ENCODE data around the gene LRRC8B. TPM values are rescaled to one million over a fixed set of nuclear protein-coding genes. Genes with fewer than 3 reads are reported as not detected.
"Not testable (repeated sequence)": the region's sequence is repeated elsewhere in the genome, so short reads cannot be mapped to it uniquely, and the experiment has no call there.

Gene LRRC8B
- polyA plus RNA-seq, 2 of the 4 experiments (the other 2 are of a cell fraction): 3.2 to 10.3 TPM

DNA sequence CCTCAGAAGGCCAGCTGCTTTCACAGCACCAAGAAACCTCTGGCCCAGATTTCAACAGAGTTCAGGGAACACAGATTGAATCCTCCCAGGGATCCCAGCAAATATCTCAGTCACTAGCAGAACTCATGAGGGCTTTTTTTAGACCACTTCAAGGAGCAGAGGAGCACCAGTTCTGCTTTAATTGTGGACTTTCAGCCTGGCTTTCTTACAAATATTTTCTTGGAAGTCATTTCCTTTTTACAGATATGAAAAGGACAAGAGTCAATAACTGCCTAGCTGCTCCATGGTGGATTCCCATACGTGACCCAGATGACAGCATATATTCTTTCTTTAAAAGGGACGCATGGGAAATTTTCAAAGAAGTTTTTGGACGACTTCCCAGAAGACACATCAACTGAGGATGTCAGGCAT lies 6.4 kb upstream of the LRRC8B start:
- H3K4me1 ChIP-seq: peaks cover 32% of the 10 kb centered on the region
- peak overlapping the region in 1 of 2 experiments; percentile 59; a peak in 3 of 6 replicates for H3K27ac ChIP-seq
- FAIRE-seq (no peak), DNase-seq (ENCODE audit: low read depth in 1 of 2, low spot score in 1 of 2) (no peak), ATAC-seq (no peak)
- no peaks in the 10 kb centered on the region for H3K9me3 ChIP-seq
- CTCF ChIA-PET: interaction anchor here (1.0 to 1.5 kb wide), 2 partner anchors 35 to 85 kb away, joined by 3 read pairs; no protein-coding TSS in a partner anchor
- TF ChIP-seq SMC3 (IDR thresholded peaks at IDR 0.05) (no peak), BHLHE40 (IDR thresholded peaks at IDR 0.05; ENCODE audit: low read depth, low read length) (no peak), KDM1A (IDR thresholded peaks at IDR 0.05; ENCODE audit: low read depth) (no peak), NFE2L2 (conservative IDR thresholded peaks at IDR 0.05; ENCODE audit: low read length) (no peak), CBX8 (IDR thresholded peaks at IDR 0.05) (no peak), SREBF2 (IDR thresholded peaks at IDR 0.05) (no peak), RNF2 (IDR thresholded peaks at IDR 0.05; ENCODE audit: borderline replicate concordance, low read depth) (no peak), RARB (CRISPR knock-in tag; IDR thresholded peaks at IDR 0.05) (no peak), POLR2A (IDR thresholded peaks at IDR 0.05; ENCODE audit: low read length) (no peak), POLR2AphosphoS2 (conservative IDR thresholded peaks at IDR 0.05; ENCODE audit: low read length) (no peak), TFCP2L1 (CRISPR knock-in tag; IDR thresholded peaks at IDR 0.05) (no peak), RAD21 (conservative IDR thresholded peaks at IDR 0.05 in 1 of 2, IDR thresholded peaks at IDR 0.05 in 1 of 2) (no peak), CHD2 (IDR thresholded peaks at IDR 0.05; ENCODE audit: low read length, partially characterized antibody) (no peak), CEBPB (IDR thresholded peaks at IDR 0.05) (no peak)
- TF ChIP-seq, protein P1, sequence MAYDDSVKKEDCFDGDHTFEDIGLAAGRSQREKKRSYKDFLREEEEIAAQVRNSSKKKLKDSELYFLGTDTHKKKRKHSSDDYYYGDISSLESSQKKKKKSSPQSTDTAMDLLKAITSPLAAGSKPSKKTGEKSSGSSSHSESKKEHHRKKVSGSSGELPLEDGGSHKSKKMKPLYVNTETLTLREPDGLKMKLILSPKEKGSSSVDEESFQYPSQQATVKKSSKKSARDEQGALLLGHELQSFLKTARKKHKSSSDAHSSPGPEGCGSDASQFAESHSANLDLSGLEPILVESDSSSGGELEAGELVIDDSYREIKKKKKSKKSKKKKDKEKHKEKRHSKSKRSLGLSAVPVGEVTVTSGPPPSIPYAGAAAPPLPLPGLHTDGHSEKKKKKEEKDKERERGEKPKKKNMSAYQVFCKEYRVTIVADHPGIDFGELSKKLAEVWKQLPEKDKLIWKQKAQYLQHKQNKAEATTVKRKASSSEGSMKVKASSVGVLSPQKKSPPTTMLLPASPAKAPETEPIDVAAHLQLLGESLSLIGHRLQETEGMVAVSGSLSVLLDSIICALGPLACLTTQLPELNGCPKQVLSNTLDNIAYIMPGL (CRISPR knock-in tag; IDR thresholded peaks at IDR 0.05; ENCODE audit: borderline replicate concordance): no peak
- TF ChIP-seq, protein P2, sequence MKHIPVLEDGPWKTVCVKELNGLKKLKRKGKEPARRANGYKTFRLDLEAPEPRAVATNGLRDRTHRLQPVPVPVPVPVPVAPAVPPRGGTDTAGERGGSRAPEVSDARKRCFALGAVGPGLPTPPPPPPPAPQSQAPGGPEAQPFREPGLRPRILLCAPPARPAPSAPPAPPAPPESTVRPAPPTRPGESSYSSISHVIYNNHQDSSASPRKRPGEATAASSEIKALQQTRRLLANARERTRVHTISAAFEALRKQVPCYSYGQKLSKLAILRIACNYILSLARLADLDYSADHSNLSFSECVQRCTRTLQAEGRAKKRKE (CRISPR knock-in tag; IDR thresholded peaks at IDR 0.05; ENCODE audit: low read depth): no peak
- TF ChIP-seq, protein P3, sequence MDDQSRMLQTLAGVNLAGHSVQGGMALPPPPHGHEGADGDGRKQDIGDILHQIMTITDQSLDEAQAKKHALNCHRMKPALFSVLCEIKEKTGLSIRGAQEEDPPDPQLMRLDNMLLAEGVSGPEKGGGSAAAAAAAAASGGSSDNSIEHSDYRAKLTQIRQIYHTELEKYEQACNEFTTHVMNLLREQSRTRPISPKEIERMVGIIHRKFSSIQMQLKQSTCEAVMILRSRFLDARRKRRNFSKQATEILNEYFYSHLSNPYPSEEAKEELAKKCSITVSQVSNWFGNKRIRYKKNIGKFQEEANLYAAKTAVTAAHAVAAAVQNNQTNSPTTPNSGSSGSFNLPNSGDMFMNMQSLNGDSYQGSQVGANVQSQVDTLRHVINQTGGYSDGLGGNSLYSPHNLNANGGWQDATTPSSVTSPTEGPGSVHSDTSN (IDR thresholded peaks at IDR 0.05): no peak
- TF ChIP-seq, protein P4, sequence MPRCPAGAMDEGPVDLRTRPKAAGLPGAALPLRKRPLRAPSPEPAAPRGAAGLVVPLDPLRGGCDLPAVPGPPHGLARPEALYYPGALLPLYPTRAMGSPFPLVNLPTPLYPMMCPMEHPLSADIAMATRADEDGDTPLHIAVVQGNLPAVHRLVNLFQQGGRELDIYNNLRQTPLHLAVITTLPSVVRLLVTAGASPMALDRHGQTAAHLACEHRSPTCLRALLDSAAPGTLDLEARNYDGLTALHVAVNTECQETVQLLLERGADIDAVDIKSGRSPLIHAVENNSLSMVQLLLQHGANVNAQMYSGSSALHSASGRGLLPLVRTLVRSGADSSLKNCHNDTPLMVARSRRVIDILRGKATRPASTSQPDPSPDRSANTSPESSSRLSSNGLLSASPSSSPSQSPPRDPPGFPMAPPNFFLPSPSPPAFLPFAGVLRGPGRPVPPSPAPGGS (IDR thresholded peaks at IDR 0.05): no peak
- POLR2A ChIA-PET: no interaction called here
- peak overlapping the region; percentile 9; the same call in 1 of the 3 replicates for H3K4me2 ChIP-seq
- WGBS (ENCODE audit: missing lambda C conversion rate): 50% methylated on average over 3 of the region's 3 CpGs
- no peak overlapping the region for H3K4me3 ChIP-seq

DNA sequence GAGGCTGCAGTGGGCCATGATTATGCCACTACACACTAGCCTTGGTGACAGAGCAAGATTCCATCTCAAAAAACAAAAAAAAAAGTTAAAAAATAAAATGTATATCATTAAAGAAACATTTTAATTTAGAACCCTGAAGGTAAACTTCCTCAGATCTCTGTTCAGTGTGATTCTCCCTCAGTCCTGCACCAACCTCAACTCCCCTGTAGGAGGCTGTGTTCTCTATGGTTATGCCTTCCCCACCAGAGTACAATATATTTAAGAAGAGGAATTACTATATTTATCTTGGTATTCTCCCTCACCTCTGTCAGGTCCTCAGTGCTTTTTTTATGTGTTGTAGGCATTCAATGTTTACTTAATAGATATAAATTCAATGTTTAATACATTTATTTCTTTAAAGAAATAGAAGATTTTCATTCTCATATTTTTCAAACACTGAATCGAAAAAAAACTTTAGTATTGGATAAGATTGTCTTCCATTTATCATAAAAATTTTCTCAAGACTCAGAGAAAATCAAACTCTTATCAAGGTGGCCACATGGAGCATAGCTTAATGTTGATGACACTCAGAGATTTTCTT lies 4.8 kb upstream of the LRRC8B start:
- H3K4me2 ChIP-seq: no peak overlapping the region
- POLR2A ChIA-PET: no interaction called here
- DNase-seq (ENCODE audit: low read depth in 1 of 2, low spot score in 1 of 2): peak; percentile 25 to 26
- 92% methylated on average over 1 of the region's 1 CpG for WGBS (ENCODE audit: missing lambda C conversion rate)
- CTCF ChIA-PET: interaction anchor here (0.8 to 1.0 kb wide), 2 partner anchors 38 to 79 kb away, joined by 3 read pairs; no protein-coding TSS in a partner anchor
- no peak overlapping the region for H3K4me3 ChIP-seq
- H3K9me3 ChIP-seq: no peaks in the 10 kb centered on the region
- H3K4me1 ChIP-seq: peaks cover 35% of the 10 kb centered on the region
- FAIRE-seq: no peak
- peak in 1 of 2 experiments; percentile 49; a peak in 3 of 6 replicates for ATAC-seq
- TF ChIP-seq RAD21 (conservative IDR thresholded peaks at IDR 0.05 in 1 of 2, IDR thresholded peaks at IDR 0.05 in 1 of 2): peak; percentile 22 to 42; a peak in 2 of 5 replicates
- no peak for TF ChIP-seq FOSL2 (IDR thresholded peaks at IDR 0.05)
- no peak for TF ChIP-seq FOSL2 (CRISPR knock-in tag; IDR thresholded peaks at IDR 0.05)
- TF ChIP-seq, protein P5, sequence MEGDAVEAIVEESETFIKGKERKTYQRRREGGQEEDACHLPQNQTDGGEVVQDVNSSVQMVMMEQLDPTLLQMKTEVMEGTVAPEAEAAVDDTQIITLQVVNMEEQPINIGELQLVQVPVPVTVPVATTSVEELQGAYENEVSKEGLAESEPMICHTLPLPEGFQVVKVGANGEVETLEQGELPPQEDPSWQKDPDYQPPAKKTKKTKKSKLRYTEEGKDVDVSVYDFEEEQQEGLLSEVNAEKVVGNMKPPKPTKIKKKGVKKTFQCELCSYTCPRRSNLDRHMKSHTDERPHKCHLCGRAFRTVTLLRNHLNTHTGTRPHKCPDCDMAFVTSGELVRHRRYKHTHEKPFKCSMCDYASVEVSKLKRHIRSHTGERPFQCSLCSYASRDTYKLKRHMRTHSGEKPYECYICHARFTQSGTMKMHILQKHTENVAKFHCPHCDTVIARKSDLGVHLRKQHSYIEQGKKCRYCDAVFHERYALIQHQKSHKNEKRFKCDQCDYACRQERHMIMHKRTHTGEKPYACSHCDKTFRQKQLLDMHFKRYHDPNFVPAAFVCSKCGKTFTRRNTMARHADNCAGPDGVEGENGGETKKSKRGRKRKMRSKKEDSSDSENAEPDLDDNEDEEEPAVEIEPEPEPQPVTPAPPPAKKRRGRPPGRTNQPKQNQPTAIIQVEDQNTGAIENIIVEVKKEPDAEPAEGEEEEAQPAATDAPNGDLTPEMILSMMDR (IDR thresholded peaks at IDR 0.05): 0 out of 3 replicates have a peak, but pooled peaks have one; percentile 13
- TF ChIP-seq, protein P6, sequence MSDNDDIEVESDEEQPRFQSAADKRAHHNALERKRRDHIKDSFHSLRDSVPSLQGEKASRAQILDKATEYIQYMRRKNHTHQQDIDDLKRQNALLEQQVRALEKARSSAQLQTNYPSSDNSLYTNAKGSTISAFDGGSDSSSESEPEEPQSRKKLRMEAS (IDR thresholded peaks at IDR 0.05): no peak
- no peak overlapping the region for H3K27ac ChIP-seq

DNA sequence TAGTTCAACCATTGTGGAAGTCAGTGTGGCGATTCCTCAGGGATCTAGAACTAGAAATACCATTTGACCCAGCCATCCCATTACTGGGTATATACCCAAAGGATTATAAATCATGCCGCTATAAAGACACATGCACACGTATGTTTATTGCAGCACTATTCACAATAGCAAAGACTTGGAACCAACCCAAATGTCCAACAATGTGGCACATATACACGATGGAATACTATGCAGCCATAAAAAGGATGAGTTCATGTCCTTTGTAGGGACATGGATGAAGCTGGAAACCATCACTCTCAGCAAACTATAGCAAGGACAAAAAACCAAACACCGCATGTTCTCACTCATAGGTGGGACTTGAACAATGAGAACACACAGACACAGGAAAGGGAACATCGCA lies 2.7 kb upstream of the LRRC8B start:
- H3K4me1 ChIP-seq: peaks cover 22% of the 10 kb centered on the region
- CTCF ChIA-PET; DNase-seq (ENCODE audit: low read depth in 1 of 2, low spot score in 1 of 2); H3K4me2 ChIP-seq; ATAC-seq; H3K4me3 ChIP-seq; H3K9me3 ChIP-seq; POLR2A ChIA-PET; FAIRE-seq; H3K27ac ChIP-seq: not testable (repeated sequence)
- 76% methylated on average over 5 of the region's 6 CpGs for WGBS (ENCODE audit: missing lambda C conversion rate)

Data from A549 (cell line).